Airway epithelial cell (primary cell): ENCODE measurements around the gene NLN. TPM values are rescaled to one million over a fixed set of nuclear protein-coding genes. Genes with fewer than 3 reads are reported as not detected.

Experiments
- total RNA-seq: library from RNA; depleted of rRNA; stranded (reverse); fragments of >200 nt; gene quantifications from 2 replicates; pipeline ENCODE4 v1.2.3, GENCODE V29; 2015

NLN gene
- total RNA-seq = 19.6 and 23.0 TPM in 2 replicates

GRCh38 chr5:65721720-65722574, at the start of gene NLN, which contains the start of gene SGTB:
NLN (plus strand) TSS chr5:65722205; CDS start chr5:65722374, 169 bp downstream.
SGTB (minus strand) TSS chr5:65722109; CDS start chr5:65720807, 1,302 bp downstream.

Other genes starting within 250 kb of the NLN start
- 2.2 and 3.8 TPM in 2 replicates for gene ADAMTS6, start 240.3 kb upstream of the NLN start, total RNA-seq
- 13.9 and 15.2 TPM in 2 replicates for gene CENPK, start 159.0 kb upstream of the NLN start, total RNA-seq
- gene PPWD1, start 158.9 kb upstream of the NLN start, total RNA-seq = 16.1 and 26.3 TPM in 2 replicates
- 6.6 and 7.9 TPM in 2 replicates for gene TRIM23, start 97.9 kb upstream of the NLN start, total RNA-seq
- 2.6 and 3.4 TPM in 2 replicates for gene SHLD3, start 97.2 kb upstream of the NLN start, total RNA-seq
- 12.4 and 15.3 TPM in 2 replicates for gene TRAPPC13, start 97.2 kb upstream of the NLN start, total RNA-seq
- gene SGTB, start 96 bp upstream of the NLN start, total RNA-seq = 3.6 and 4.2 TPM in 2 replicates
- gene ERBIN, start 204.4 kb downstream of the NLN start, total RNA-seq = 32.5 and 34.7 TPM in 2 replicates